Measurements from ENCODE around the gene TRPC1.

Gene TRPC1

DNA sequence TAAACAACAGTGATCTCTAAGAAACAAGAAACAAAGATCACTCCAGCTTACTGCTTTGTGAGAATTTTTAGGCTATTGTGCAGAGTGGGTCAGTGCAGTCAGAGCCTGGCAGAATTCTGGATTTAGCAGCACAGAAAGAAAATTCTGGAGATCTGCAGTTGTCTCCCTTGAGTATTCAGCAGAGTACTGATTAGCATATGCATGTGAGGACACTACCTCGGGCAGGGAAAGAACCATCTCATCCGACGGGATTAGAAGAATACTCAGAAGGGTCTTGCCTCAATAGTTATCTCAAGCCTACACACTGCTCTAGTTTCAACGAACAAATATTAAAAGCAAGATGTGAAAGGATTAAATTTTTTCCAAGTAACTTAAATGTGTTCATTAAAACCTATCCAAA, 70.7 kb downstream of the TRPC1 start:
- Histone ChIP-seq H3K79me2 (ENCODE audit: insufficient read depth, low read length) (no peaks in the 10 kb centered on the region), H3K4me2 (ENCODE audit: insufficient read depth, low read length) (no peak overlapping the region), H3K4me1 (ENCODE audit: insufficient read depth, low read length) (no peaks in the 10 kb centered on the region), H4K20me1 (ENCODE audit: insufficient read depth, low read length) (no peaks in the 10 kb centered on the region), H3K4me3 (ENCODE audit: low read depth in 1 of 2, low read length in 2 of 2) (no peak overlapping the region), H3K9ac (ENCODE audit: low read depth, low read length) (no peak overlapping the region), H3K9me3 (ENCODE audit: insufficient read depth, low read length, severe bottlenecking) (no peaks in the 10 kb centered on the region), H3K27me3 (ENCODE audit: insufficient read depth, low read length, poor library complexity) (peaks cover 7% of the 10 kb centered on the region), H3K27ac (ENCODE audit: low read length) (no peak overlapping the region), H3K36me3 (ENCODE audit: insufficient read depth, low read length) (no peaks in the 10 kb centered on the region), H2AFZ (ENCODE audit: low read depth, low read length) (no peak overlapping the region)
- no peak for DNase-seq
- TF ChIP-seq CTCF (IDR thresholded peaks at IDR 0.05; ENCODE audit: borderline replicate concordance, extremely low read depth, low read length, poor library complexity, severe bottlenecking) (no peak), EZH2 (IDR thresholded peaks at IDR 0.05; ENCODE audit: borderline replicate concordance, low read depth, low read length, severe bottlenecking) (no peak)
- ATAC-seq (ENCODE audit: insufficient read depth, low read depth): no peak

DNA sequence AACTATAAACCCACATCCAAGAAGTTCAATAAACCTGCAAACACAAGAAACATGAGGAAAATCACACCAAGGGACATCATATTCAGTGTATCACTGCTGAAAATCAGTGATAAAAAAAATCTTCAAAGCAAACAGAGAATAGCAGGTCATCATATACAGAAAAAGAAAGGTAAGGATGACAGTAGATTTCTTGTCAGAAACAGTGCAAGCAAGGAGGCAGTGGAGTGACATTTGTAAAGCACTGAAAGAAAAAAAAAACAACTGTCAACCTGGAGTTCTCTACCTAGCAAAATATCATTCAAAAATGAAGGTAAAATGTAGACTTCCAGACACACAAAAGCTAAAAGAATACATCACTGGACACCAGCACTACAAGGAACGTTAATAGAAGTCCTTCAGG, 71.5 kb downstream of the TRPC1 start:
- Histone ChIP-seq H3K9ac (ENCODE audit: low read depth, low read length) (no peak overlapping the region), H3K79me2 (ENCODE audit: insufficient read depth, low read length) (no peaks in the 10 kb centered on the region), H2AFZ (ENCODE audit: low read depth, low read length) (no peak overlapping the region), H3K4me3 (ENCODE audit: low read depth in 1 of 2, low read length in 2 of 2) (no peak overlapping the region), H3K27me3 (ENCODE audit: insufficient read depth, low read length, poor library complexity) (peaks cover 7% of the 10 kb centered on the region), H3K36me3 (ENCODE audit: insufficient read depth, low read length) (no peaks in the 10 kb centered on the region), H3K9me3 (ENCODE audit: insufficient read depth, low read length, severe bottlenecking) (no peaks in the 10 kb centered on the region), H4K20me1 (ENCODE audit: insufficient read depth, low read length) (no peaks in the 10 kb centered on the region), H3K4me2 (ENCODE audit: insufficient read depth, low read length) (no peak overlapping the region), H3K27ac (ENCODE audit: low read length) (no peak overlapping the region), H3K4me1 (ENCODE audit: insufficient read depth, low read length) (no peaks in the 10 kb centered on the region)
- no peak for ATAC-seq (ENCODE audit: insufficient read depth, low read depth)
- no peak for TF ChIP-seq CTCF (IDR thresholded peaks at IDR 0.05; ENCODE audit: borderline replicate concordance, extremely low read depth, low read length, poor library complexity, severe bottlenecking)
- no peak for DNase-seq

DNA sequence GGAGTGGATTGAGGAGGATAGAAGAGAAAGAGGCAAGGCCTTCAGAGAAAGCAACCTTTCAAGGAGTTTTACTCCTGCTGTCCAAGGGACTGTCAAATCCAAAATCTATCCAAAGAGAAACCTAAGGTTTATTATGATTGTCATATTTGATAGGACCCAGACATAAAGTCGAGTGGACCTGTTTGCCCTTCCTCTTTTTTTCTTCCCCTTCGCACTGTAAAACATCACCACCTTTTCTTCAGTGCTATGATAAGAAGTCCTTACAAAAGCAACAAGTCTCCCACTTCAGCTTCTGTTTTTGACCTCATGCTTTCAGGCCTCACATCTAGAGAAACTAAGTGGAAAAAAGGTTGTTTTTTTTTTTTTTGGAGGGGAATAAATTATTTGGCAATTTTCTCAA, 73.0 kb downstream of the TRPC1 start:
- DNase-seq (no peak), ATAC-seq (ENCODE audit: insufficient read depth, low read depth) (no peak)
- no peaks in the 10 kb centered on the region for H3K9me3 ChIP-seq (ENCODE audit: insufficient read depth, low read length, severe bottlenecking)
- no peaks in the 10 kb centered on the region for H4K20me1 ChIP-seq (ENCODE audit: insufficient read depth, low read length)
- H3K4me2 ChIP-seq (ENCODE audit: insufficient read depth, low read length): no peak overlapping the region
- H3K4me3 ChIP-seq (ENCODE audit: low read depth in 1 of 2, low read length in 2 of 2): no peak overlapping the region
- no peak overlapping the region for H3K27ac ChIP-seq (ENCODE audit: low read length)
- TF ChIP-seq CTCF (IDR thresholded peaks at IDR 0.05; ENCODE audit: borderline replicate concordance, extremely low read depth, low read length, poor library complexity, severe bottlenecking) (no peak), EZH2 (IDR thresholded peaks at IDR 0.05; ENCODE audit: borderline replicate concordance, low read depth, low read length, severe bottlenecking) (no peak)
- no peaks in the 10 kb centered on the region for H3K4me1 ChIP-seq (ENCODE audit: insufficient read depth, low read length)
- H3K36me3 ChIP-seq (ENCODE audit: insufficient read depth, low read length): no peaks in the 10 kb centered on the region
- no peaks in the 10 kb centered on the region for H3K79me2 ChIP-seq (ENCODE audit: insufficient read depth, low read length)
- H3K27me3 ChIP-seq (ENCODE audit: insufficient read depth, low read length, poor library complexity): peaks cover 8% of the 10 kb centered on the region
- H3K9ac ChIP-seq (ENCODE audit: low read depth, low read length): no peak overlapping the region
- H2AFZ ChIP-seq (ENCODE audit: low read depth, low read length): no peak overlapping the region

GRCh38 chr3:142801746-142802145, 77.9 kb downstream of the TRPC1 start:
- no peak for ATAC-seq (ENCODE audit: insufficient read depth, low read depth)
- Histone ChIP-seq H3K4me2 (ENCODE audit: insufficient read depth, low read length) (no peak overlapping the region), H3K4me1 (ENCODE audit: insufficient read depth, low read length) (no peaks in the 10 kb centered on the region), H3K4me3 (ENCODE audit: low read depth in 1 of 2, low read length in 2 of 2) (no peak overlapping the region), H3K27me3 (ENCODE audit: insufficient read depth, low read length, poor library complexity) (peaks cover 8% of the 10 kb centered on the region), H3K36me3 (ENCODE audit: insufficient read depth, low read length) (no peaks in the 10 kb centered on the region), H4K20me1 (ENCODE audit: insufficient read depth, low read length) (no peaks in the 10 kb centered on the region), H3K9me3 (ENCODE audit: insufficient read depth, low read length, severe bottlenecking) (no peaks in the 10 kb centered on the region), H3K27ac (ENCODE audit: low read length) (no peak overlapping the region), H3K9ac (ENCODE audit: low read depth, low read length) (no peak overlapping the region), H3K79me2 (ENCODE audit: insufficient read depth, low read length) (no peaks in the 10 kb centered on the region), H2AFZ (ENCODE audit: low read depth, low read length) (no peak overlapping the region)
- TF ChIP-seq EZH2 (IDR thresholded peaks at IDR 0.05; ENCODE audit: borderline replicate concordance, low read depth, low read length, severe bottlenecking): no peak
- no peak for TF ChIP-seq CTCF (IDR thresholded peaks at IDR 0.05; ENCODE audit: borderline replicate concordance, extremely low read depth, low read length, poor library complexity, severe bottlenecking)
- no peak for DNase-seq

All from DND-41 (cell line).